HG03175 (cell line): ENCODE results near the gene URB1.
"Not testable (repeated sequence)": the region's sequence is repeated elsewhere in the genome, so short reads cannot be mapped to it uniquely, and the experiment has no call there.

Source experiments
- ATAC-seq: cut with Tn5 transposase; IDR thresholded peaks from one replicate; pipeline ENCODE4 v1.9.1; 2021; ENCODE audit warnings: mild to moderate bottlenecking, moderate library complexity; ENCODE audit not compliant: unreplicated experiment

URB1 gene

DNA sequence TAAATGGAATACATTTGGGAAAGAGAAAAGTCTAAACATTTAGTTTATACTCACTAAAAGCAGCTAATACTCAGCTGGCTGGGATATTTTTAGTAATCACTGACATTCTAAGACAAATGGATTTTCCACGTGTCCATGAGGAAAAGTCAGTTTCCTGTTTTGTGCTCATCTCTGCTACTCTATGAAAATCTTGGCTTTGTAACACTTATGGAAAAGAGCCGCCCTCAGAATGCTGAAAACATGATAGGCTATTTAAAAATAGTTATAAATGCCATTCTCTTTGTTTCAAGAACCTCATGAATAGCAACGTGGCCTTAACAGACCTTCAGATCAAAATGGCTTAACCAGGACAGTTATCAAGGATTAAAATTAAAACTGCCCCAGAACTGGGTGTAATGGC lies 64.2 kb downstream of the URB1 start:
- no peak for ATAC-seq

DNA sequence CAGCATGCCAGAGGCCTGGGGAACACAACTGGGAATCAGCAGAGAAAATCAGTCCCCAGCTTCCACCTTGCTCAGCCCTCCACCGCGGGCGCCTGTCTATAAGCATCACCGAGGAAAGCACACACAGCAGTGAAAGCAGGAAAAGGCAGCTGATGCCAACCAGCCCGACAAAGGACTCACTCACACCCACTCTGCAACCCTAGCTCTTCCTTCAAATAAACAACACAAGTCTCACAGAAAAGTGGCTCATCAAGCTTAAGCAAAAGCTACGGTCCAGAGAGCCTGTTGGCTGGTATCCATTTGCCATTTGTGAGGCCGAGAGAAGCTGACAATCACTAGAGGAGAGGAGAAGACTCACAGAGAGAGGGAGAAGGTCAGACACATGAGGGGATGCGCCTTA lies 67.1 kb downstream of the URB1 start:
- no peak for ATAC-seq

DNA sequence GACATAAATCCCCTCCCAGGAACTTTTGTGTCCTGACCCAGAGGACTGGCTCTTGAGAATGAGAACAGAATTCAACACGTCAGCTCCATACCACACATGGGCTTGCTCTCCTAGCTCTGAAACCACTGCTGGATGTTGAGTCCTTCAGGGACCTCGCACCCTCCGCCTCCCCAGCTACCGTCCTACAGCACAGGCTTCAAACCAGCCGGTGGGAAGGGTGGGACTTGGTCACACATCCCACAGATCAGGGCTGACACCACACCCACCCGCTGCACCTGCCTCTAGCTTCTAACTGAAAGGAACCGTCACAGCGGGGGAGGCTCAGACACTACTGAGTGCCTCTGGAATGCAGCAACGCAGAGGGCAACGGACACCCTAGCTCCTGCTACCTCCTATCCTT lies 70.1 kb downstream of the URB1 start:
- no peak for ATAC-seq

DNA sequence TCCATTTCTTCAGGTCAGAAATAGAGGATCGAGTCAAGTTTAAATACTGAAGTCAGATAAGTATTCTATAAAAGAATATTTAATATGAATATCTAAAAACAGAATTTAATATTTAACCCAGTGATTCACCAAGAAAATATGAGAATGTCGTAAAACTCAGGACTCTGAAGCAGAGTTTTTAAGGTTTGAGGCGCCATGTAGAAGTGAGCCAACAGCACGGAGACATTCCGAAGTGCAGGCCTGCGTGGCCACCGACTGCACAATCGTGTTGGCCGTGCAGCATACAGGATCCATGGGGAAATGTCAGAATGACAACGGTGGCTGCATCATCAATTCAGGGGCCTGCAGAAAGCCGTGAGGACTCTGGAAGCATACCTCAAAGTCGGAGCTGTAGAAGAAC lies 70.7 kb downstream of the URB1 start:
- no peak for ATAC-seq

DNA sequence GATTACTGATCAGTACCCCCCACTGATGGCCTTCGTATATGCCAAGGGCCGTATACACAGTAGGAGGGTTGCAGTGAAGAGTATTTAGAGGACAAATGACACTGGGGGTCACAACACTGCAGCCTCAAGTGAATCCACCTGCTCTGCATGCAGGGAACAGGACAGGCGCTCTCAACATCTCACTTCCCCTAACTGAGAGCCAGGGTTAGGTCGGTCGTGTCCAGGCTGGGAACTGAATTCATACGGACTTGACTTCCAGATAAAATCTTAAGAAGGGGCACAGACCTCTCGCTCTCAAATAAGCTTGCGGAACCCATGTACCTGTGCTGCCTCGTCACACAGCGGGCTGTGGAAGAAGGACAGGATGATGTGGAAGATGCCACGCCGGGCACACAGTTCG lies 71.3 kb downstream of the URB1 start:
- ATAC-seq = no peak

DNA sequence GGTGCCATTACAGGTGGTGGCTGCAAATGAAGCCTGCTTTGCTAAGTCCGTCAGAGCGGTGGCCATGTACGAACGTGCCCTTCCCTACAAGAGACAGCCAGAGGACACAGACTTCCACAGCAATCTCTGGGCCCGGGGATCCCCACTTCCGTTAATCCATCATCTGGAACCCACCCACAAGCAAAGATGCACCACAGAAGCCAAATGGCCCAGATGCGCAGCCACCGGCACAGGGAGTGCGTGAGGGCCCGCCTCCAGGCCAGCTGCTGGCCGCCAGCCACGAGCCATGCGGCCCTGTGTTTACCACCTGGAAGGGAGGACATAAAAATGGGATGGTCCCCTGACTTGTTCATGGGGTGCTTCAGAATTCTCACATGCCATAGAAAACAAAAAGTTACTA lies 72.1 kb downstream of the URB1 start:
- ATAC-seq = no peak

DNA sequence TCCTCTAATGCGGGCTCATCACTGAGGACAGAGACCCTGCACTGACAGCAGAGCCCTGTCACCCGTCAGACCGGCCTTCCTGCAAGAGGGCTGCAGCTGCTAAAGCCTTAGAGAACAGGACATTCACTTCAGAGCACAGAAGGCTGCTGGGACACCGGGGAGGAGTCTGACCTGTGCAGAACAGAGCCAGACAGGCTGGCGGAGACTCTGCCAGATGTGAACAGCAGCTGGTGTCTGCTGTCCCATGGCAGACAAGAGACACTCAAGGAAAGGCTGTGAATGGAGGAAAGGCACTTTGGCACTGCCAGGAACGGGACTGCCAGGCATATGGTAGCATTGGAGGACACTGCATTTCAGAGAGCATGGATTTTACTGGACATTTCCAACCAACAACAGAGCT lies 72.8 kb downstream of the URB1 start:
- no peak for ATAC-seq

DNA sequence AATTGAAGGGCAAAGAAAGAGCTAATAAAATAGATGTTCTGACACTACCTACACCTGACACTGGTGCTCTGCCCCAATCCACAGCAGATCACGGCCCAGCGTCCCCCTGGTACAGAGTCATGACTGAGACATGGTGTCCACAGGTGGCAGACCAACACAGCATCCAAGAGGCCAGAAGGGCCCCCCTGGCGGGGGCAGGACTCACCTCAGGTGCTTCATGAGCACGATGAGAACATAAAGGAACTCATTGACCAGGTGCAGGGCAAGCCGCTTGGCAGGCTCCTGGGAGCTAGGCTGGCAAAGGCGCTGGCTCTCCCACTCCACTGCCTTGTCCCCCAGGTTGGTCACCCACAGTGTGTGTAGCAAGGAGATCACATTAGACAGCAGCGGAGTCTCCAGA lies 73.8 kb downstream of the URB1 start:
- ATAC-seq = no peak

DNA sequence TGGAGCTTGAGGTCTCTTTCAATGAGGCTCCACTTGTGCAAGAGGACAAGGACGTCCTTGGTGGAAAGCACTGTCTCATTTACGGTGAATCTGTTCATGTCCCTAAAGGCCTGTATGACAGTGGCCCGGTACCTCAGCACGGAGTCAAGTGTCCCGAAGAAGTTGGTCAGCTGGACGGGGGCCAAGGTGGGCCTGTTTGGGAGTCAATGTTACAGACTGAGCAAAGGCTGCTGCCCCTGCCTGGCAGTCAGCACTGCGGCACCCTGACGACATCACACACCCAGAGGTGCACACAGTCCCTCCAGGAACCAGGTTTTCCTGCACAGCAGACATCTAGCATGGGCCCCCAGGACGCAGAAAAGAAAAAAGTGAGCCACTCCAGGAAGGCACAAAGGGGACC lies 75.1 kb downstream of the URB1 start:
- no peak for ATAC-seq

DNA sequence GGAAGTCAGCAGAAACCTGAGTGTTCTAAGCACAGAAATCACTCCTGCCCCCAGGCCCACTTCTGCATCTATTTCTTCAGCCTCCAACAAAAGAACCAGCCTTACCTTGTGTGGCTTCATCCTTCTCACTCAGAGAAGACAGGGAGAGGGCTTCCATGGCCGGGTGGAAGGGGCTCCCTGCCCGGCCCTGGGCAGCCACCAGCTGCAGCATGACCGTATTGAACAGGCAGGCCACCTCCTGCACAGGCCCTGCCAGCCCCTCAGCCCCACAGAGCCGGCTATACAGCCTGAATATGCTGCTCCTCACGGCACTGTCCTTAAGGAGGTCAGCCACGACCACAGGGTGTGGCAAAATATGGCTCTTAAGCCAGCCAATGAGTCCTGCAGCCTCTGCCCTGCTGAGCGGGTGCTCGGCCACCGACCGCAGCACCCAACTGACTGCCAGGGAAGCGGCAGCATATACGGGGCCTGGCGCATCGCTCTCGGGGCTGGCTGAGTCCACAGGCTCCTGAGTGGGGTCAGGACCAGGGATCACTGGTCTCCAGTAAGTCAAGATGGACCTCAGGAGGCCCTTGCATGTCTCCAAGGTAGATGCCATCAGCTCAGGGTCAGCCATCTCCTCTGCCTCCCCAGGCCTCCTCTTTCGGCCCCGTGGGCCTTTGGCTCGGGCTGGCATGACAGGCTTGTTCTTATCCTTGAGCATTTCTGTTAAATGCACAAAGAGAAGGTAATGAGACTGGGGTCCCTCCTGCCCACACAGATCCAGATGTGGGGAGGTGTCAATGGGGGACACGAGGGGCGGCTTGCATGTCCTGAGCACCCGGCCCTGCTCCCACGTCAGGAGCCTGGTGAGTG lies 76.2 kb downstream of the URB1 start:
- ATAC-seq = no peak

DNA sequence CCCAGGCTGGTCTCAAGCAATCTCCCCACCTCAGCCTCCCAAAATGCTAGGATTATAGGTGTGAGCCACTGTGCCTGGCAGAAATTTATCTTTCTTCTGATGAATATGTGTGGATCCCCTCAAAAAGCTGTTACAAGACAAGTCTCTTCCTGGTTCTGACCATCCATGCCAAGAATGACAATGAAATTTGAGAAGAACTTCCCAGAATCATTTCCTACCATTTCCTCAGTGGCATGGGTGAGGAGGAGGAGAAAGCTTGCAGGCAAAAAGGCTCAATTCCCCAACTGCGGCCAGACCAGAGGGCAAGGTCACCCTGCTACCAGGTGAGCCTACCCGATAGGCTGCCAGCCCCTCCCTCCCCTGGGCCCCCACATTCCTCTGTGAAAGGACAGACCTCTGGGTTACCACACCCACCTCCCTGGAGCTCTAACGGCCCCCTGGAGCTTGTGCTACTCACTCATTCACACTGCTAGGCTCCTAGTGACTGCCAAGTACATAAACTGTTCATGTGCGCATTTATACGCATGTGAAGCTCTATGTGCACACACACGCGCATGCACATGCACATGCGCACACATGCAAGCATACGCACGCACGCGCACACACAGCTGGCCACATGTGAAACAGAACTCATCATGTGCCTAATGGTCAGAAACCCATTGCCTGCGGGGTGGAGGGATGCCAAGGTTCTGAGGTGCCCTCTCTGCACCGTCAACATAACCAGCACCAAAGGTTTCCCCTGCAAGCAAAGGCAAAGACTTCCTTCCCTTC lies 77.1 kb downstream of the URB1 start:
- no peak for ATAC-seq

DNA sequence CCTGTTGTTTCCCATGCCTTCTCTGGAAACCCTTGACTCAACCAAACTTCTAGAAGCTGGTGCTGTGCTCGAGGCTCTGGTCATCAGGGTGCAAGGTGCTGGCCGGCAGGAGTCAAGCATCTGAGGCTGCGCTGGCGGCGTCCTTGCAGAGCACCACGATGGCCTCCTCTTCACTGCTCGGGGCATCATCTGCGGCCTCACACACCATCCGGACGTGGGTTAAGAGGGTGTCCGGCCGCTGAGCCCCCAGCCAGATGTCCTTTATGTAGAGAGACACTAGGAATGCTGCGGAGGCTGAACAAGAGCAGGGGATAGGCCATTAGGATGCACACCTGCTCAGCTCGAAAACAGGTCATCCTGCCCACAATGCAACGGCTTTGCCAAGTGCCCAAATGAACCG lies 78.0 kb downstream of the URB1 start:
- ATAC-seq = no peak

DNA sequence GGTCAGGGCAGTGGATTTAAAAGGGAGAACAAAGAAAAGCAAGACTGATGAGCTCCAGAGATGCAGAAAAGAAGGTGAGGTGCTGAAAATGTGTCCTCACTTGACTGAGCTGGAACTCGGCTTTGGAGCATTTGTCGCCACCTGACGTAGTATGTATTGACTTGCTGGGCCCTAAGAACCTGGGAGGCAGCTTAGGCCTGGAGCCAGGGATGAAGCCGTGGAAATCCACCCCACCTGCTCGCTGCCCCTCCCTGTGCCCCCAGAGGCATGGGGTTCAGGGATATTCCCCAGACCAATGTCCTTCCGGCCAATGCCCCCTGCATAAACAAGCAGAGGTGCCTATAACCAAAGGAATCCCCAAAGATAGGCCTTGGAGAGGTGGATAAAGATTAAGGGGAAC lies 79.8 kb downstream of the URB1 start:
- ATAC-seq = no peak

DNA sequence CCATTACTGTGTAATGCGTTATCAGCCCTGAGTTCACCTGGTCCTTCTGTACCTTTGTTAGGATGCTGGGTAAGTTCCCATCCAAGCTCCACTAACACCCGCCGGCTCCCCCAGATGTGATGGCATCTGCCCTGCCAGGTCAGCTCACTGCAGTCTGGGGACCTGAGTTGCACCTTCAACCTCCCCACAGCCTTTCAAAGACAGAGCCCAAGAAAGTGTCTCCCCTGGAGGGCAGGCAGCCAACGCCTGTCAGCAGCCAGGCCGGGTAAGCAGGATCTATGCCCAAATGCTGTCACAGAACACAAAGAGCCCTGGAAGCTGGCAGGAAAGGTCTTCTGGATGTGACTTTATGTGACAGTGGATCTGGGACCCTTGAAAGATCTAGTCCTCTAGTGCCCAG lies 80.5 kb downstream of the URB1 start:
- ATAC-seq = no peak

DNA sequence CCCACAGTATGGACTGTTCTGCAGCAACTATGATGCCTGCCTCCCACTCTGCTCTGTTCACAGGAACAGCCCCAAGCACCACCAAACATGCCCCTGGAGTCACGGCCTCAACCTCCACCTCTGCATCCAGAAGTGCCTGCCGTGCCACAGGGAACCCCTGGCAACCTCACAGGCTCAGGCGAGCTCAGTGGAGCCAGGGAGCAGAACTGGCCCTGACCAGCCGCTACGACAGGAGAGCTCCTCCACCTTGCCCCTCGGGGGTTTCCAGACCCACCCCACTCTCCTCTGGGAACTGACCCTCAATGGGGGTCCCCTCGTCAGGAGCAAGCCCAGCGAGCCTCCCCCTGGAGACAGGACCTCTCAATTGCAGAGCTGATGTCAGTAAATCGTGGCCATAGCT lies 81.2 kb downstream of the URB1 start:
- ATAC-seq = no peak

DNA sequence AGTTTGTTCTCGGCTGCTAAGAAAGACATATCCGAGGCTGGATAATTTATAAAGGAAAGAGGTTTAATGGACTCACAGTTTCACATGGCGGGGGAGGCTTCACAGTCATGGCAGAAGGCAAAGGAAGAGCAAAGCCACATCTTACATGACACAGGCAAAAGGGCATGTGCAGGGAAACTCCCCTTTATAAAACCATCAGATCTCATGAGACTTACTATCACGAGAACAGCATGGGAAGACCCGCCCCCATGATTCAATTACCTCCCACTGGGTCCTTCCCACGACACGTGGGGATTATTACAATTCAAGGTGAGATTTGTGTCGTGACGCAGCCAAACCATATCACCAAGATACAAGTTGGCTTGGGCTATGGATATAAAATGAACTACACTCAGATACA lies 81.8 kb downstream of the URB1 start:
- ATAC-seq = not testable (repeated sequence)

DNA sequence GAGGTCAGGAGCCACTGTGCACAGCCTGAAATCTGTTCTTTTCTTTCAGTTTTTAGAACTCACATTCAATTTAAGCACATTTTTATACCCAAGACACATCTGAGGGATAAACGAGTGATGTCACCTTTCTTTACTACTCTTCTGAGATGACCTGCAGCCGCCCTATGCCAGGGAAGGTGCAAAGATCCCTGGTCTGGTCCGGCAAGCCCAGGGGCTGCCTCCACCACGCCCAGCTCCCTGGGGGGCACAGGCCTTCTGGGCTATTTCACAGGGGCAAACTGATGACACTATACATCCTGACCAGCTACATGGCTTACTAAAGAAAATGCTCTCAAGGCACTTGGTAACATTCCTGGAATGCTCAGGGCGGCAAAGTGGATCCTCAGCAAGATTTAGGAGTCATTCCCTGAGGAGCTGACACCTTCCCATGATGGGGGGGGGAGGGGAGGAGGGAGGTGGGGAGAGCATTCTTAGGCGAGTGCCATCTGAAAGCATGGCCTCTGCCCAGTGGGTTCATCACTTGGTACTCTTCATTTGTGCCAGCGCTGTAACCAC lies 82.8 kb downstream of the URB1 start:
- no peak for ATAC-seq

DNA sequence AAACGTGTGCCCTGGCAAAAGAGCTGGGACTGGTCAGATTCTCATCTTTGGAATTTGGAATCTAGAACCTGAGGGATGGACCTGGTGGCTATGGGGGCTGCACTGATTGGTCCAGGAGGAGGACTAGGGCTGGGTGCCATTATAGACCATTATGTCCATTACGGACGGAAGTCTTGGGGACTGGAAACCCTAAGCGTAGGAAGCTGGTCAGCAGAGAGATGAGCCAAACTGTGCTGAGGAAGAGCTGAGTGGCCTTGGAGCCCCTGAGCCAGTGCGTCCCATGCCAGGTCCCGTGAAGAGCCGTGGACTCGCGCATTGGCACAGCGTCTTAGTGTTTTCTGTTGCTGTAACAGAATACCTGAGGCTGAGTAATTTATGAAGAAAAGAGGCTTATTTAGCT lies 84.1 kb downstream of the URB1 start:
- no peak for ATAC-seq

DNA sequence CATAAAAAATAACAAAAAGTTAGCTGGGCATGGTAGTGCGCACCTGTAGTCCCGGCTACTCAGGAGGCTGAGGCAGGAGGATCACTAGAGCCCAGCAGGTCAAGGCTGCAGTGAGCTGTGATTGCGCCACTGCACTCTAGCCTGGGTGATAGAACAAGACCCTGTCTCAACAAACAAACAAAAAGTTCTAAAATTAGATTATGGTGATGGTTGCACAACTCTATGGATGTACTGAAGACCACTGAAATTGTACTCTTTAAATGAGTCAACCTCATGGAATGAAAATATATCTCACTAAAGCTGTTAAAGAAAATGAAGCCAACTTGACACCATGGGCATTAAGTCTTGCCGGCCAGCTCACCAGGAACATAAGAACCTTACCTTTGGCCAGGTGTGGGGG lies 85.1 kb downstream of the URB1 start:
- no peak for ATAC-seq

DNA sequence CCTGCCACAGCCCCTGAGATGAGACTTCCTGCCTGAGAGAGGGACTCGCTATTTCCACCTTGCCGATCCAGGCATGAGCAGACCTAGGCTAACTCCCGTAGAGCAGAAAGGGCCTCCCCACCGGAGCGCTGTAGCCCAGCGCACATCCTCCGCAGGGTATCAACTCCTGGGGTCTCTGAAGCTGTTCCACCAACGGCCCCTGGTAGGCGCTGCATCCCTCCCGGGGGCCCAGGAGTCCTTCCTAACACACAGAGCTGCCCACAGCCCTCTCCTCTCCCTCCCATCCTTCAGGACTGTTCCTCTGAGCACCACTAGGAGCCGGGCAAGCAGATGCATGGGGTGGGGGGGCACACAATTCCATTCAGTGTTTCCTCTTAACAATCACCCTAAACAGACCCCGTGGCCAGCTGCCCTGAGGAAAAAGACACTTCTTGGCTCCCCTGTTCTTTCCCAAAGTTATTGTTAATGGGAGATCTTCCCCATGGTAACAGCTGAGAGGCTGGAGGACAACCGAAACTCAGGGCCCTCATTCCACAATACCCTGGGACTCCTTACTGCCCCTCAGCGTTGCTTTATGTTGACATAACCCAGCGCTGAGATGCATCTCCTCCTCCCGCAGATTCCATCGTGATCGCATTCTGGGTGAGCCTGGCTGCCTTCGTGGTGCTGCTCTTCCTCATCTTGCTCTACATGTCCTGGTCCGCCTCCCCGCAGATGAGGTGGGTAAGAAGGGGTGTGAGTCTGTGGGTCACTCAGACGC lies 86.6 kb downstream of the URB1 start:
- ATAC-seq = no peak

DNA sequence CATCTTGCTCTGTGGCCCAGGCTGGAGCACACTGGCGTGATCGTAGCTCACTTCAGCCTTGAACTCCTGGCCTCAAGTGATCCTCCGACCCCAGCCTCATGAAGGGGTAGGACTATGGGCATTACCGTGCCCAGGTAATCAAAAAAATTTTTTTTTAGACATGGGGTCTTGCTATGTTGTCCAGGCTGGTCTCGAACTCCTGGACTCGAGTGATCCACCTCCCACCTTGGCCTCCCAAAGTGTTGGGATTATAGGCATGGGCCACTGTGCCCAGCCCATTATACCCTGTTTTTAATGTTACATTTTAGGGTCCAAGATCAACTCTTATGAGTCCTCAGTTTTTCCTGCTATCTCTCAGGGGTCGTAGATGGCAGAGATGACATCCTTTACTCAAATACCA lies 87.8 kb downstream of the URB1 start:
- no peak for ATAC-seq
